GM18499 (cell line): ENCODE data around the gene LRRC61.
"Not testable (repeated sequence)": the region's sequence is repeated elsewhere in the genome, so short reads cannot be mapped to it uniquely, and the experiment has no call there.

Experiments used
- ATAC-seq: cut with Tn5 transposase; IDR thresholded peaks from one replicate; pipeline ENCODE4 v1.9.1; 2021; ENCODE audit warnings: moderate number of reproducible peaks; ENCODE audit not compliant: insufficient read depth, unreplicated experiment

LRRC61 gene, protein sequence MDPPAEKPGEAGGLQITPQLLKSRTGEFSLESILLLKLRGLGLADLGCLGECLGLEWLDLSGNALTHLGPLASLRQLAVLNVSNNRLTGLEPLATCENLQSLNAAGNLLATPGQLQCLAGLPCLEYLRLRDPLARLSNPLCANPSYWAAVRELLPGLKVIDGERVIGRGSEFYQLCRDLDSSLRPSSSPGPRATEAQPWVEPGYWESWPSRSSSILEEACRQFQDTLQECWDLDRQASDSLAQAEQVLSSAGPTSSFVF

DNA sequence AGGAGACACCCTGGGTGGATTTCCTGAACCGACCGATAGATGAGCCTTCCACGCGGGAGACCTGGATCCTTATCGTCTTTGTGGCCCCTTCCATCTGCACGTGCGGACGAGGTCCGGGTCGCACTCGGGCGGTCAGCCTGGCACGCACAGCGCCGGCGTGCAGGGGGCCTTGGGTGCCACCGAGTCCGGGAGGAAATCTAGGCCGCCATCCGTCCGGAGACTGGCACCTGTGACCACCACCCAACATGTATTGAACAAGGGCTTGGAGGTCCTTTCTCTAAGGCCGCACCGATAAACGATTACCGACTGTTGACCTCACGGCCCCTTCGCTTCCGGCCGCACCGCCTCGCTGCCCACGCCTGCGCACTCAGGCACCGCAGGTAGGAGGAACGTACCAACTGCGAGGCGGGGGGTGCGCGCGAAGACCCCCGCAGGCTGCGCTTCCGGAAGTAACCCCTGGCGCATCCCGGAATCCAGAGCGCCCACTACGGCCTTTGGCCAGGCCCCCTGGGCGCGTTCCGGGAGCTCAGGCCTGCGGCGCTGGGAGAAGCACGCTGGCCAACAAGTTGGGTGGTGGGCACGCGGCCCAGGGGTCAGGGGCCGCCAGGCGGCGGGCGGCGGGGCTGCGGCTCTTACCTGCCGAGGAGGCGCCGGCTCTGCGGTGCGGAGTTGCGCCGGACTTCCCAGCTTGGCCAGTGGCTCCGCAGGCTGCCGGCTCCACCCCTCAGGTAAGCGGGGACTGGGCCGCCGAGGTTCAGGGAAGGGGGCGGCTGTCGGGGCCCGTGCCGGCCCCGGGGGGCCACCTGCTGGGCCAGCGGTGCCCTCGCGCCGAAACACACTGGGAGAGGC, at the start of gene LRRC61, which contains the start of gene ACTR3C:
Gene LRRC61 (plus strand): TSS at position 523 of the 849 bp plus-strand sequence. CDS start 13,507 bp downstream, outside the sequence.
Gene ACTR3C (minus strand): TSS at position 713 of the 849 bp plus-strand sequence. CDS start 28,249 bp downstream, outside the sequence.
- no peak for ATAC-seq

DNA sequence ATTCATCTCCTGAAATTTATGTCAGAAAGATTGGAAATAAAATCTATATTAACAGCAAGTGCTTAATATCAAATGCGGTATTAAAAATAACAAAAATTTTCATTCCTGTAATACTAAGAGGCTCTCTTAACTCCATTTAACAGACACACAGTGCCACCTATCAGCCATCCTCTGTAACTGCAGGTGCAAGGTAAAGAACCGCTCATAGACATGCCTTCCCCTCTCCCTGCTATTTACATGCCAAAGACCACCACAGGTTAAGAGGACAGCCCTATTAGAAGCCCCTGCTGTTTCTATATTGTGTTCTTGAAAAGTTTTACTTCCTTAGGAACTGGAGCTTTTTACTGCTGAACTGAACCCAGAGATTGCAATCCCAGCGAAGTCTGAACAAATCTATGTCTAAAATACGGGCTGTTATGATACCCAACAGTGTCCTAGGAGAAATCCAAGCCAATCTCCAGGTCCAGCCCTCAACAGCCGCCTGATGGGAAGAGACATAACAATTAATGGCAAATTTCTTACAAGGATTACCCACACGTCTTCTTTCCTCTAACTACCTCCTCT, 46.9 kb upstream of the LRRC61 start:
- not testable (repeated sequence) for ATAC-seq

DNA sequence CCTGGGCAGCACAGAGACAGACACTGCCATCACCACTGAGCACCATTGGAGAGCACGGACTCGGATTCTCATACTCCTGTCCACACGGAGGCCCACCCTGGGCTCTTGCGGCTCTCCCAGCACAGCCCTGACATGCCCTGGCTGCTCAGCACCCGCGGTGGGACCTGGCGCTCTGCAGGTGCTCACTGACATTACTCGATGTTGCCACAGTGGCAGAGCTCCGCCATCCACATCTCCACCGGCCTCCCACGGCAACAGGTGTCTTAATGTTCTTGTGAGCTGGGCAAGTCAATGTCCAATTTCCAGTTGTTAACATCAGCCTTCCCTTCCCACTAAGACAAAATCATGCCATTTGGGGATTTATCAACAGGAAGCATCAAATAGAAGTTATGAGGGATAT, 44.8 kb upstream of the LRRC61 start:
- ATAC-seq = not testable (repeated sequence)

DNA sequence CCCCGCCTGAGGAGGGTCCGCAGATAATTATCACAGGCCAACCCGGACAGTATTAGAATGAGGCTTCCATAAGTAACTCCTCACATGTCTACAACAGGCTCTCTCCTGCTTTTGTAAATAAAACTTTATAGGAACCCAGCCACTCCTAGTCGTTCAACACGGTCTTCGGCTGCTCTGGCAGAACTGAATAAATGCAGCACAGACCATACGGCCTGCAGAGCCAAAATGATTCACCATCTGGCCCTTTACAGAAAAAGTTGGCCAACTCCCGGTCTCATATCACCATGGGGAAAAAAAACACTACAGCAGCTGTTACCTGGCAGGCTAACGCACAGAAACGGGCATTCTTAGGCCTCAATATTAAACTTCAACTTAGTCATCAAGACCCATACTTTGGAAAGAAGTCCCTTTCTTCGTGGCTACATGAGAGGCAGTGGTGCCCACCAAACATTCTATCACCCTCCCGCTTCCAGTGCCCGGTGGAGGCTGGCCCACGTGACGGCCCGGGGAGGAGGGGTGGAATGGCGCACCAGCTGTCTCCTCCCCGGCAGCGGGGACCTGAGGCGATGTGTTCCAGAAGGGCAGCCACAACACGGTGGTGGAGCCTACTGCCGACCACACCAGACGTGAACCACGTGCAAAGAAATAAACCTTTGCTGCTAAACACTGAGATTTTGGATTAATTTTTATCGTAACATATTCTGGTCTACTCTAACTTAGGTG, 41.3 kb upstream of the LRRC61 start:
- not testable (repeated sequence) for ATAC-seq

DNA sequence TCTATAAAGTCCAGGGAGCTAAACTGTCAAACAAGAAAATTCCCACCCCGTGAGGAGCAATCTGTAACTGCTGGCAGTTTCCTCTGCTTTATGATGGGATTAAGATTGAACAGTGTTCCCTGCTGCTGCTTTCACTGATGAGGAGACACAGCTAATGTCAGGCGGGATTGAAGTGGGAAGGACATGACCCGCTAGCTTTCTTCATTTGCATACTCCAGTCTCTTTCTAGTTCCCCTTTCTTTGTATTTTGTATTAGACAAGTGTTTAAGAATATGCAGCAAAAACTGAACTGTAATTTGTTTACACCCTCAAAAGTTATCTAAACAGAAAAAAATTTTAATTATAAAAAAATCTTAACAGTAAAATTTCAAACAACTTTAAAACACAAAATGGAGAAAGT, 40.0 kb upstream of the LRRC61 start:
- not testable (repeated sequence) for ATAC-seq

DNA sequence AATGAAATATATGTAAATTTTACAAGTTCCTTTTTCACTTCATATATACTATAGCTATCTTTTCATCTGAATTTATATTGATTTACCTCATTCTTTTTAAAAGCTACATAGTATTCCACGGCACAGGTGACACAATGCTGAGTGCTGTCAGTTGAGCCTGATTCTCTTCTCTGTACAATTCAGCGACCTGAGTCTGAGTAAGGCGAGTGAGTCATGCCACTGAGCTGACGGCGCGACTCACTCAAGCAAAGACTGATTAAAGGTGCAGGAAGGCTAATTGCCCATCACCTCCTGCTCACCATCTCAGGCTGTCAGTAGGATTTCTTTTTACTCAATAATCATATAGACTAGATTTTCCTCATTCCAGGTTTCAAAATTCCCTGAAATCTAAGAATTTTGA, 39.5 kb upstream of the LRRC61 start:
- ATAC-seq = not testable (repeated sequence)

DNA sequence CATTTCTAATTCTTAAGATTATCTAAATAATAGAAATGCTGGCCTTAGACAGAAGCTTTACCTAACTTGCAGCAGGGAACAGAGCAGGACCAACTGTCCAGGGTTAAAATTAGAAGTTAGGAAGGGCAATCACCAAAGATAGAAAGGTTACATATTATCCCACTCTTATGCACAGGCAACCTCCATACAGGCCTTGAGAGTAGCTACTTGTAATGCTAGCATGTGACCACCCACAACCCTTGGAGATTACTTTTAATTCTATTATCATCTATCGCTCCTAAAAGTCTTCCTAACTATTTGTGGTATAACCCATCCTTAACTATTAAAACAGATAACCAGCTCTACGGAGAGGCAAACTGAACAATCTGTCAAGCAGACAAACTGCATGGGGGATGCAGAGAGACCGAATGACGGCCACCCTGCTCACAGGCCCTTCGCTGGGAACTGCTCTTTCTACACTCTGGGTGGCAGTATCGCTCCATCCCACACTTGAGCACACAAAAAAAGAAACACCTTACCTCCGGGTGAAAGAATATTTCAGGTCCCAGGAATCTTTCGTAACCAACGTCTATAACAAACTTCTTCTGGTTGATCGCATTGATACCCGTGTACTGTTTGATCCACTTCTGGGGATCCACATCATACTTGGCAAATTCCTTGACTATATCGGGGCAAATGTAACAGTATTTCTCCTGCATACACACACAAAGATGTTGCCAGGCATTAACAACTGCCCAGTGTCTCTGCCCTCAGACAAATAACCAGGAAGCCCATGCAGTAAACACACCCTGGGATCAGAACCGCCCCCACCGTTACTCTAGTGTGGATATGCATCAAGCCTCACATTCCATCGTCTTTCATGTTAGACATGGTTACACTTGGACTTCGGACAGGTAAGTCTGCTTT, 37.1 kb upstream of the LRRC61 start:
- not testable (repeated sequence) for ATAC-seq

DNA sequence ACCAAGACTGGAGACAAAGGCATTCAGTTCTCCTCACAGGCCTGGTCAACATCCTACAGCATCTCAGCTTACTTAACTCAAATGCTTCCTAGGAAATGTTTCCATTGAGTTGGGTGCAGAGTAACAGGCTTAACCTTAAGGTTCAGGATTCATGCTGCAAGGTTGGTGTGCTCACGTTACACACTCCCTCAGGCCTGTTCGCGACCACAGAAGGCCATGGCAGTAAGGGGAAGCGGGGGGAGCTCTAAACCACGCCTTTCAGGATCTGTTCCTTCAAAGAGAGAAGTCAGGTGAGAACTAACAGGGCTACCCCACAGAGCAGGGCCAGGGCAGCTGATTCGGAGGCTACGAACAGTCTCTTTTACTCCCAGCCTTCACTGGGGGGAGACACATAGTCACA, 35.3 kb upstream of the LRRC61 start:
- not testable (repeated sequence) for ATAC-seq

DNA sequence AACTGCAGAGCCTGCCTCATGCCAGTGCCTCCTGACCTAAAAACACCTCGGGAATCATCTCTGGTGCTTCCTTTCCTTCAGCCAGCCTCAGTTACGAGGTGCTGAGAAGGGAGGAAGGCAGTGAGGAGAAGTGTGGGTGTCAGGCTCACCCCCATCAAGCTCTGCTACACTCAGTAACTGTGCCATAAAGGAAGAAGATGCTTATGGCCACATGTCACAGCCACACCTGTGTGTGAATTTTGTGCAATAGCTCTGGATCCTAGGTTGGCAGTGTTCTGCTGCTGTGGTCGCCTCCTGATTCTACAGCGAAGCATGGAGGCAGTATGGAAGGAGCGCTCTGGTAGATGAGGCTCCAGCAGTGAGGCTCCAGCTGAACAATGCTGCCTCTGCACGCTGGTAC, 34.3 kb upstream of the LRRC61 start:
- not testable (repeated sequence) for ATAC-seq

DNA sequence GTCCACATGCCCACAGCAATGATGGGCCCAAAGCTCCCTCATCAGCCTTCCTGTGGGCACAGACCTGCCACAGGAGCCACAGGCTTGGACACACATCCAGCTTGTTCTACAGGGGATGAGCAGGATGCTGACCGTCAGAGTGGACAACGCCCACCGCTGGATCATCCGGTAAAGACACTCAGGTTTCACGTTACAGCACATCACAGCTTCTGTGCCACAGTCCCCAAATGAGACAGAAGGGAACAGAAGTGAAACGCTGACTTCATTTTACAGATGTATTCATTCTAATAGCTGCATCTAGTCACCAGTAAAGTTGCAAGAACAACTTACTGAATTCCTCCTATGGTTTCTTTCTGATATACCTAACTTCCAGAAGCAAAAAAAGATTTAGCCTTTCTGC, 32.8 kb upstream of the LRRC61 start:
- not testable (repeated sequence) for ATAC-seq

DNA sequence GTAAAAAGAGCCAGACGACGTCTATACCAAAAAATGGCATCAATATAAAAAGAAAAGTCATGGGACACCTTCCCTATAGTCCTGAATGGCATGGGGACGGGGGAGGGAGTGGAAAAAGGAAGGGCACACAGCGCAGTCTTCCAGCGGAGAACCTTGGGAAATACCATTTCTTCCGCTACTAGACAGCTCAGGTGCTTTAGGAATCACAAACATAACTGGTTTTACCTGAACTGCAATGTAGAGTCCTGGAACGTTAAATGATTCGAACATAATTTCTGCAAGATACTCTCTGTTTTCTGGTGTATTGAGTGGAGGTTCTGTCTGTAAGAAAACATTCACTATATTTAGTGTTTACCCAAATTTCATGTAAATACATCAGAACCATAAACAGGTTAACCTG, 28.1 kb upstream of the LRRC61 start:
- ATAC-seq = not testable (repeated sequence)

DNA sequence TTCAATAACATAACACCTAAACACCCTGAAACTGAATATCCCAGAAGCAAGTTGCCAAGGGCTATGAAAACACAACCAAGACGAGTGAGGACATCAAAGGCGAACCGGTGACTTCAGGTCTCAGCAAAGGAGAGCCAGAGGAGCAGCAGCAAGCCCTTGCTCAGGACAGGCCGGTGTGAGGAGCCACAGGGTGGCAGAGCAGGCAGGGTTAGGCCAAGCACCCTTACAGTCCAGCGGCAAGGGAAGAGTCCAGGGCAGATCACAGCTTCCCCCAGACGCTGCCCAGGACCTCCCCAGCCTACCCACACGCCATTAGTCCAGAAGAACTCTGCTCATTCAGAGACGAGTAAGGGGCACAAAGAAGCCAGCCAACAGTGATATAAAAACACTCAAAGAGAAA, 27.5 kb upstream of the LRRC61 start:
- not testable (repeated sequence) for ATAC-seq

DNA sequence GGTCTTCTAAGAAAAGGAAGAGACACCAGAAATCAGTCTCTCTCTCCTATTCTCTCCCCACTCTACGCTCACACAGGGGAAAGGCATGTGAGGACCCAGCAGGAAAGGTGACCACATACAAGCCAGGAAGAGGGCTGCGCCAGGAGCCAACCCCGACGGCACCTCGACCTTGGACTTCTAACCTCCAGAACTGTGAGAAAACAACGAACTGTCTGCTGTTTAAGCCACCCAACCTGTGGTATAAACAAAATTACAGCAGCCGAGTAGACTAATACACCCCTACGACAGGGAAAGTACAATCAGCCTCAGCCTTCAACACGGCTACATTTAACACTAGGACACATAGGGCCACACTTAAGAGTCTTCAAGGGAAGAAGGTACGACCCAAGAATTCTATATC, 26.4 kb upstream of the LRRC61 start:
- ATAC-seq = not testable (repeated sequence)

DNA sequence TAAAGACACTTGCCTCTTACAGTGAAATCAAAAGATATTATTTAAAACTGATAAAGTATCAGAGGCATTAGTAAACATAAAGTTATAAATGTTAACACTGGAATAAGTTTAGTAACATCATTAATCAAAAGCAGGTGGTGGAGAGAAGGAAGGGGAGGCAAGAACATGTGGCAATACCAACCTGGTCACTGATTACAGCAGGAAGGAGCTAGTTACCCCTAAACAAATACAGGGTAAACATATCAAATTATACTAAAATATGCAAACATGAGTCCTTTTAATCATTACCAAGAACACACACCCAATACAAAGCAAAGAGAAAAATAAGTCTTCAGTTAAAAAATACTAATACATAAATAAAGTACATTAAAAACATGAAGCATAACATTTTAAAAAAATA, 25.2 kb upstream of the LRRC61 start:
- ATAC-seq = not testable (repeated sequence)

DNA sequence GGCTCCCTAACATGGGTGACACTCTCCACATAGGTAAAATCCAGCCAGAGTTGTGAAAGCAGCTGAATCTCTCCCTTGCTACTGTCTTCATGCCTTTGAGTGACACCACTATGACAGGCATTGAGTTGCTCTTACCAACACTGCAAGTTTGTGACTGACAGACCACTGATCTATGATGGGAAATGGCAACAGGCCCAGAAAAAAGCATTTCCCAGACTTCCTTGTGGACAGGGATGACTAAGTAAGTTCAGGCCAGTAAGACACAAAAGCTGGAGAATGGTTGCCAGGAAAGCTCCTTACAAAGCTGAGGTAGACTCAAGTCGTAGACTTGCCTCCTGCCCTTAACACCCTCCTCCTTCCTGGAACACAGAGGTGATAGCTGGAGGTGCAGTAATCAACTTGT, 20.2 kb upstream of the LRRC61 start:
- not testable (repeated sequence) for ATAC-seq

DNA sequence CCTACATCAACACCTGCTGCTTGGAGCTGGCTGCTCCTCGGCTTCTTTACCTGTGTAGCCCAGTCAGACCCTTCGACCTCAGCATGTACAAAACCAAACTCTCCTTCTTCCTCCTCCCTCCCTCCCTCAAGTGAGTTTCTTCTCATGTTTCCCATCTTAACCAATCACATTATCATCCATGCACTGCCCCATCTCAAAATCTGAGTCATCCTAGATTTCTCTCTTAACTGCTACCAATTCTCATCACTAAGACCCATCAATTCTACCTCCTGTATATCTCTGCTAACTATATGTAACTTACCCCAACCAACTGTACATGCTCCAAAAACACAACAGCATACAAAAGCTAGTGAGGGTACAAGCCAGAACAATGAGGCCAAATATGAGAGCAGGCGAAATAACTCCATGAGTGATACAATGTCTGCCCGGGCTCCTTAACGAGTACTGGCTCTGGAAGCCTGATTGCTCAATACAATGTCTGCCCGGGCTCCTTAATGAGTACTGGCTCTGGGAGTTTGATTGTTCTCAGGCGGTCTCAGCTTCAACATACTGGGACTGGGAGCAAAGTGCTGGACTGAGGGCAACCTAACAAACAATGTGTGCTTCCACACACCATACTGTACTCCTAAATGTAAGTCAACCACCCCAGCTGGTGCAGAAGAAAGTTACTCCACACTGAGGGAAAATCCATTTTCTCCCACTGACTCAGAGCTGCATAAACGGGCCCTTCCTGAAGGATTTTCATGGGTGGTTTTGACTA, 18.5 kb upstream of the LRRC61 start:
- not testable (repeated sequence) for ATAC-seq

DNA sequence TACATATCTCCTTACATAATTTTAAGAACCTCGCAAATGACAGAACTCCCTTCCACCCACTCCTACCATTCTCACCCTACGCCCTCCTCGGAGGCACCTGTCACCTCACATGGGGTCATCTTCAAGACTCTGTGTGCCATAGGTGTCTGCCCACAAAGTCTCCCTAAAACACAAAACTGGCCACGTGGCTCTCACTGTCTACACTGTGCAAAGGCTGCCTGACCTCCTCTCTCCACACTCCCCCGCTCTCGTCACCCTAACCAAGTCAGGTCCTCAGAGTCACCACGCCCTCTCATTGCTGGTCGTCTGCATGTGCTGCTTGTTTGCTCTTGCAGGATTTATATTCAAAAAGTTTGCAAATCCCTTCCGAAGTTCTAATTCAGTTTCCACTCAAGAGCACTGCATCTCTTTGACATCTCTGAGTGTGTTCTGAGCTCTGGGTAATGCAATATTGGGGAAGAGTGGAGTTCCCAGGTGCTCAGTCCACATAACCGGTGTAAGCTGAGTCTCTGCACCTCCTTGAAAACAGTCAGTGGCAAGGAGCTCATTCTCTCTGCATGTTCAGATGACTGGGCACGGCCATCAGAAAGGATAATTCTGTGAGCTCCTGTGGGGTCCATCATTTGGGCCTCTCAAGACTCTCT, 17.8 kb upstream of the LRRC61 start:
- ATAC-seq = not testable (repeated sequence)

DNA sequence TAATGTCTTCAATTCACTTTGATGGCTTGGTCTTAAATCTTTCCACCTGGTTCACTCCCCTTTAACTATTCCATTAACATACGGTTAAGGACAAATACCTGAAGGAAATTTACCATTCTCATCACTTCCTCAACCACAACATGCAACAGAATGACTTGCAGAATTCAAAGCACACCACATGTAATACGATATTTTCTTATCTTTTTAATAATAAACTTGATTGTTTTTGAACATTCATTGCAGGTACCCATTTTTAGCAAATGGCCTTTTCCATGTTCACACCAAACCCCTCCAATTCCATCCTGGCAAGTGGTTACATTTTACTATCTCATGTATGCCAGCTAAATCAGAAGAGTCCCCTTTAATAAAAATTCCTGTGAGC, 17.3 kb upstream of the LRRC61 start:
- not testable (repeated sequence) for ATAC-seq
